Gastroesophageal sphincter (tissue), 4 donors: ENCODE measurements around the gene API5. TPM values are rescaled to one million over a fixed set of nuclear protein-coding genes. Genes with fewer than 3 reads are reported as not detected.
A peak's percentile ranks its signal among the peaks of the same experiment; 100 is the strongest.

Experiments used
- ATAC-seq: fragments of 150-250 bp; one replicate; pipeline ENCODE4 v1.9.1; 2016; ENCODE audit warnings: mild to moderate bottlenecking, moderate library complexity
- H3K27ac ChIP-seq, 4 donors: fragments of 200-600 bp; sonication (generic) in 3 of 4; 1 replicate in 3 of 4; 2 replicates in 1 of 4; pipeline ENCODE4 v1.5.1; 2016 to 2019
- H3K27me3 ChIP-seq: fragments of 200-600 bp; sonication (generic); one replicate; pipeline ENCODE4 v1.5.1; 2019
- H3K36me3 ChIP-seq, 2 donors: fragments of 200-600 bp; sonication (generic); one replicate each; pipeline ENCODE4 v1.5.1; 2019; ENCODE audit warnings: control low read depth in 1 of 2
- H3K4me1 ChIP-seq, 3 donors: fragments of 200-600 bp; sonication (generic); 1 replicate in 2 of 3; 2 replicates in 1 of 3; pipeline ENCODE4 v1.5.1; 2016 to 2019; ENCODE audit warnings: control low read depth in 2 of 3
- H3K4me3 ChIP-seq, 2 donors: fragments of 200-600 bp; sonication (generic); one replicate each; pipeline ENCODE4 v1.5.1; 2019; ENCODE audit warnings: mild to moderate bottlenecking in 1 of 2, moderate library complexity in 1 of 2
- H3K9me3 ChIP-seq, 3 donors: fragments of 200-600 bp; sonication (generic); one replicate each; pipeline ENCODE4 v1.5.1; 2017 to 2019; ENCODE audit warnings: control low read depth in 2 of 3
- CTCF ChIP-seq, 4 experiments: fragments of 200-600 bp in 2 of 4; fragments of 450-650 bp in 2 of 4; sonication (generic) in 1 of 4; IDR thresholded peaks; one replicate each; pipeline ENCODE4 v1.5.1; 2017 to 2019; ENCODE audit warnings: antibody characterized with exemption in 4 of 4, mild to moderate bottlenecking in 2 of 4, moderate library complexity in 2 of 4
- EP300 ChIP-seq: sonication (generic); formaldehyde crosslinking; IDR thresholded peaks from one replicate; pipeline ENCODE4 v1.6.1; 2017; ENCODE audit warnings: antibody characterized with exemption, mild to moderate bottlenecking
- POLR2A ChIP-seq, 2 donors: fragments of 450-650 bp; IDR thresholded peaks; one replicate each; pipeline ENCODE4 v1.6.1; 2017; ENCODE audit warnings: antibody characterized with exemption in 2 of 2, mild to moderate bottlenecking in 2 of 2, moderate library complexity in 1 of 2
- POLR2AphosphoS5 ChIP-seq: sonication (generic); formaldehyde crosslinking; IDR thresholded peaks from one replicate; pipeline ENCODE4 v1.6.1; 2017; ENCODE audit warnings: antibody characterized with exemption
- WGBS, 2 donors: methylation state at CpG; one replicate each; pipeline ENCODE4 v1.1.5; 2018; ENCODE audit warnings: low coverage in 1 of 2; 5-methylcytosine and 5-hydroxymethylcytosine counted together
- total RNA-seq, 4 donors: library from RNA; depleted of rRNA; stranded (reverse); fragments of >200 nt; gene quantifications; one replicate each; pipeline ENCODE4 v1.1.0, GENCODE V29; 2016

Gene API5
- total RNA-seq, 4 donors from 2014 or later: 85.6 to 106 (median 105) TPM

DNA sequence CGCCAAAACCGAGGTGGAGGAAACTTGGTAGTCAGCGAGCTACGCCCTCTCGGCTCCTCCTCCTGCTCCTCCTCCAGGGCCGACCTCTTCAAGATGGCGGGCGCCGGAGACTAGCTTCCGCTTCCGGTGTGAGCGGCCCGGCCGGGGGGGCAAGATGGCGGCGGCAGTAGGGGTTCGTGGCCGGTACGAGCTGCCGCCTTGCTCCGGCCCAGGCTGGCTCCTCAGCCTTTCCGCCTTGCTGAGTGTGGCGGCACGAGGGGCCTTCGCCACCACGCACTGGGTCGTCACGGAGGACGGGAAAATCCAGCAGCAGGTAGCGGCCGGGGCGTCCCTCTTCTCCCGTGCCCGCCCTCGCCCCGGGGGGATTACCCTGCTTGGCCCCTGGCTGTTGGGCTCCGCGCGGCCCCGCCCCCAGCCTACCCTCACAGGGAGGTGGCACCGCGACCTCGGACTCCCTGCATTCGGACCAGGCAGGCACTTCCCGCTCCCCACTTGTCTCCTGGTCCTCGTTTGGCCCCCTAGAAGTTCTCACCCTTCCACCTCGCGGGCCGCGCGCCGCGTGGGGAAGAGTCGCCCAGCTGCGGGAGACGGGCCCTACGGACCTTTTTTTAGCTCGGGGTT, 47.1 kb downstream of the API5 start, which contains the start of gene TTC17:
Gene TTC17, plus strand, starts transcription at position 120 of the 621 bp plus-strand sequence. Its CDS starts 35 bp downstream, at position 155.
- no peaks in the 10 kb centered on the region for H3K27me3 ChIP-seq
- H3K27ac ChIP-seq: peak within 1 kb of the TSS; percentile 64 to 89 (median 88)
- 0% methylated on average over 2 to 5 of the region's 58 CpGs for WGBS, 2 donors
- H3K9me3 ChIP-seq: no peaks in the 10 kb centered on the region
- peak within 1 kb of the TSS; percentile 93 to 95 for H3K4me3 ChIP-seq
- H3K36me3 ChIP-seq: no peaks in the 10 kb centered on the region
- peaks cover 5 to 48% (median 13%) of the 10 kb centered on the region in 3 donors for H3K4me1 ChIP-seq
- TF ChIP-seq POLR2AphosphoS5 (peak; percentile 89), CTCF (IDR thresholded peaks at IDR 0.05) (peak in 1 of 4 experiments; percentile 13), EP300 (no peak), POLR2A (IDR thresholded peaks at IDR 0.05) (peak; percentile 73 to 85)
- peak; percentile 99 for ATAC-seq

DNA sequence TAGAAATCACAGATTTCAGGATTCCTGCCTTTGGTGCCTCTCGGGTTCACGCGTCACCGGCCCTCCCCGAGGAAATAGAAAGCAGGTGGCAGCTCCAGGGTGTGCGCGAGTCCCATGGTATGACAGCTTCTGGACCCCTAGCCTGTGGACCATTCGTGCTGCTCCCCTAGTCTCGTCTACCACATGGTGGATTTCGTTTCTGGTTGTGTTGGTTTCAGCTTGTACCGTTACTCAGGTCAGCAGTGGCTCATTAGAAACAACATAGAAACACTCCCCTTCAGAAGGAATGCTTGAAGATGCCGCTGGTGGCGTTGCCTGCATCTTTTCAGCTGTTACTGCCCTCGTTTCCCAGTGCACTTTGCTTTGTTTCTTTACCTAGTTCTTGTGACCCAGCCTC, 47.6 kb downstream of the API5 start:
- no peaks in the 10 kb centered on the region for H3K27me3 ChIP-seq
- TF ChIP-seq EP300: no peak
- H3K9me3 ChIP-seq: no peaks in the 10 kb centered on the region
- no peaks in the 10 kb centered on the region for H3K36me3 ChIP-seq
- peaks cover 5 to 48% (median 13%) of the 10 kb centered on the region in 3 donors for H3K4me1 ChIP-seq
- no peak for ATAC-seq
- peak overlapping the region; percentile 64 to 89 (median 88) for H3K27ac ChIP-seq
- 0% methylated on average over 1 to 7 of the region's 14 CpGs for WGBS, 2 donors
- H3K4me3 ChIP-seq: peak overlapping the region; percentile 93 to 95

GRCh38 chr11:43360361-43361032, 48.7 kb downstream of the API5 start:
- no peak for ATAC-seq
- H3K9me3 ChIP-seq: no peaks in the 10 kb centered on the region
- H3K4me1 ChIP-seq: peaks cover 5 to 48% (median 13%) of the 10 kb centered on the region in 3 donors
- WGBS, 2 donors: 9 to 50% methylated on average over 1 of the region's 1 CpG
- TF ChIP-seq POLR2AphosphoS5: no peak
- TF ChIP-seq POLR2A (IDR thresholded peaks at IDR 0.05): no peak
- no peak for TF ChIP-seq CTCF (IDR thresholded peaks at IDR 0.05)
- TF ChIP-seq EP300: no peak
- H3K36me3 ChIP-seq: peaks cover 0 to 8% of the 10 kb centered on the region in 2 donors
- H3K27ac ChIP-seq: no peak overlapping the region
- H3K4me3 ChIP-seq: peak overlapping the region in 1 of 2 donors; percentile 93
- no peaks in the 10 kb centered on the region for H3K27me3 ChIP-seq

GRCh38 chr11:43366677-43367076, 54.9 kb downstream of the API5 start:
- peaks cover 3 to 50% (median 7%) of the 10 kb centered on the region in 3 donors for H3K4me1 ChIP-seq

More at GRCh38 chr11:43366677-43367076, 54.9 kb downstream of the API5 start:
- WGBS, 2 donors: 63 to 67% methylated on average over 5 of the region's 5 CpGs
- Histone ChIP-seq H3K36me3 (peaks cover 0 to 24% of the 10 kb centered on the region in 2 donors), H3K9me3 (no peaks in the 10 kb centered on the region), H3K27me3 (no peaks in the 10 kb centered on the region), H3K4me3 (no peak overlapping the region), H3K27ac (peak overlapping the region in 1 of 4 donors; percentile 20)
- ATAC-seq: no peak
- no peak for TF ChIP-seq POLR2AphosphoS5
- no peak for TF ChIP-seq POLR2A (IDR thresholded peaks at IDR 0.05)
- no peak for TF ChIP-seq EP300
- no peak for TF ChIP-seq CTCF (IDR thresholded peaks at IDR 0.05)
